Fibroblast of lung (primary cell): ENCODE measurements around the gene KIAA0586. TPM values are rescaled to one million over a fixed set of nuclear protein-coding genes. Genes with fewer than 3 reads are reported as not detected.

Experiments
- DNase-seq, 2 donors: peaks; one replicate each; pipeline versions ENCODE4 v3.0.0 to v3.0.0-alpha.2; 2010; ENCODE audit warnings: low read depth in 2 of 2
- H2AFZ ChIP-seq: 2 replicates; pipeline ENCODE4 v1.5.1; 2012; ENCODE audit warnings: low read length, control low read depth, inconsistent platforms
- H3K27ac ChIP-seq: 2 replicates; pipeline ENCODE4 v1.5.1; 2011; ENCODE audit warnings: low read length, control low read depth; ENCODE audit not compliant: insufficient read depth
- H3K27me3 ChIP-seq: 2 replicates; pipeline ENCODE4 v1.5.1; 2011; ENCODE audit warnings: mild to moderate bottlenecking, low read length; ENCODE audit not compliant: control insufficient read depth, insufficient read depth
- H3K36me3 ChIP-seq: 2 replicates; pipeline ENCODE4 v1.5.1; 2011; ENCODE audit warnings: low read length; ENCODE audit not compliant: control insufficient read depth, insufficient read depth
- H3K4me1 ChIP-seq: 2 replicates; pipeline ENCODE4 v1.5.1; 2011; ENCODE audit warnings: low read length; ENCODE audit not compliant: control insufficient read depth, insufficient read depth; ENCODE audit errors: extremely low read depth
- H3K4me2 ChIP-seq: 2 replicates; pipeline ENCODE4 v1.5.1; 2011; ENCODE audit warnings: low read length, control low read depth; ENCODE audit not compliant: insufficient read depth; ENCODE audit errors: extremely low read depth
- H3K4me3 ChIP-seq, 4 experiments: fragments of 200-600 bp in 1 of 4; sonication (generic) in 1 of 4; replicated peaks in 1 of 4; 2 replicates each; pipeline ENCODE4 v1.5.1; 2011 to 2016; ENCODE audit warnings: low read length in 4 of 4, low read depth in 3 of 4, mild to moderate bottlenecking in 3 of 4, control low read depth in 2 of 4, inconsistent platforms in 1 of 4, mixed read lengths in 1 of 4; ENCODE audit not compliant: insufficient read depth in 1 of 4; ENCODE audit errors: control extremely low read depth in 1 of 4
- H3K79me2 ChIP-seq: 2 replicates; pipeline ENCODE4 v1.5.1; 2012; ENCODE audit warnings: mild to moderate bottlenecking, low read length, inconsistent platforms; ENCODE audit not compliant: control insufficient read depth, insufficient read depth
- H3K9ac ChIP-seq: 2 replicates; pipeline ENCODE4 v1.5.1; 2011; ENCODE audit warnings: mild to moderate bottlenecking, low read length, control low read depth; ENCODE audit not compliant: insufficient read depth
- H3K9me3 ChIP-seq: 2 replicates; pipeline ENCODE4 v1.5.1; 2012; ENCODE audit warnings: low read depth, low read length; ENCODE audit not compliant: control insufficient read depth, insufficient read depth
- H4K20me1 ChIP-seq: 2 replicates; pipeline ENCODE4 v1.5.1; 2011; ENCODE audit warnings: low read length; ENCODE audit not compliant: control insufficient read depth, insufficient read depth; ENCODE audit errors: extremely low read depth
- CTCF ChIP-seq, 2 donors: IDR thresholded peaks in 1 of 2; conservative IDR thresholded peaks in 1 of 2; 1 replicate in 1 of 2; 2 replicates in 1 of 2; pipeline ENCODE4 v1.5.1; 2011 to 2012; ENCODE audit warnings: low read length in 2 of 2, control low read depth in 1 of 2, inconsistent platforms in 1 of 2, low read depth in 1 of 2, mild to moderate bottlenecking in 1 of 2
- EZH2 ChIP-seq: IDR thresholded peaks from 2 replicates; pipeline ENCODE4 v1.5.1; 2012; ENCODE audit warnings: low read length, control low read depth, mild to moderate bottlenecking; ENCODE audit errors: missing control alignments
- polyA plus RNA-seq, 2 donors: library from polyadenylated mRNA; depleted of rRNA in 1 of 2; stranded (reverse) in 1 of 2; unstranded in 1 of 2; fragments of >200 nt; gene quantifications; 2 replicates each; pipeline ENCODE4 v1.2.1, GENCODE V29; 2011 to 2012; ENCODE audit warnings: missing spikeins in 1 of 2
- total RNA-seq: library from RNA; depleted of rRNA; stranded (reverse); fragments of >200 nt; gene quantifications from 2 replicates; pipeline ENCODE4 v1.2.1, GENCODE V29; 2014

Gene KIAA0586
- total and polyA plus RNA-seq, 2 donors (not counting 1 experiment from before 2014, with no cell fraction given) = 17.8 to 18.9 TPM

- no peaks in the 10 kb centered on the region for H3K4me1 ChIP-seq
- no peak overlapping the region for H3K4me3 ChIP-seq
- H3K36me3 ChIP-seq = peaks cover 5% of the 10 kb centered on the region
- H3K79me2 ChIP-seq = no peaks in the 10 kb centered on the region
- H3K4me2 ChIP-seq = no peak overlapping the region
- no peaks in the 10 kb centered on the region for H4K20me1 ChIP-seq
- H3K9ac ChIP-seq = no peak overlapping the region
- H3K27me3 ChIP-seq = no peaks in the 10 kb centered on the region
- DNase-seq = no peak
- H3K9me3 ChIP-seq = no peaks in the 10 kb centered on the region
- H2AFZ ChIP-seq = no peak overlapping the region
- TF ChIP-seq EZH2 (no peak), CTCF (conservative IDR thresholded peaks at IDR 0.05 in 1 of 2, IDR thresholded peaks at IDR 0.05 in 1 of 2; ENCODE audit: low read depth in 1 of 2, low read length in 2 of 2) (no peak)
- H3K27ac ChIP-seq = no peak overlapping the region
Measured at GRCh38 chr14:58460772-58461171, 33.3 kb downstream of the KIAA0586 start.

GRCh38 chr14:58463147-58463546 is 35.6 kb downstream of the KIAA0586 start:
- Histone ChIP-seq H2AFZ (no peak overlapping the region), H3K79me2 (no peaks in the 10 kb centered on the region), H4K20me1 (no peaks in the 10 kb centered on the region), H3K9ac (no peak overlapping the region), H3K4me3 (no peak overlapping the region), H3K4me1 (no peaks in the 10 kb centered on the region), H3K9me3 (no peaks in the 10 kb centered on the region), H3K27ac (no peak overlapping the region), H3K27me3 (no peaks in the 10 kb centered on the region), H3K4me2 (no peak overlapping the region), H3K36me3 (peaks cover 5% of the 10 kb centered on the region)
- TF ChIP-seq CTCF (conservative IDR thresholded peaks at IDR 0.05 in 1 of 2, IDR thresholded peaks at IDR 0.05 in 1 of 2; ENCODE audit: low read depth in 1 of 2, low read length in 2 of 2) (no peak), EZH2 (no peak)
- DNase-seq = no peak

GRCh38 chr14:58464652-58465051 is 37.1 kb downstream of the KIAA0586 start:
- TF ChIP-seq CTCF (conservative IDR thresholded peaks at IDR 0.05 in 1 of 2, IDR thresholded peaks at IDR 0.05 in 1 of 2; ENCODE audit: low read depth in 1 of 2, low read length in 2 of 2) (no peak), EZH2 (no peak)
- Histone ChIP-seq H3K9ac (no peak overlapping the region), H3K4me3 (no peak overlapping the region), H3K4me2 (no peak overlapping the region), H3K27ac (no peak overlapping the region), H3K36me3 (peaks cover 9% of the 10 kb centered on the region), H3K9me3 (no peaks in the 10 kb centered on the region), H3K4me1 (no peaks in the 10 kb centered on the region), H3K79me2 (no peaks in the 10 kb centered on the region), H3K27me3 (no peaks in the 10 kb centered on the region), H4K20me1 (no peaks in the 10 kb centered on the region), H2AFZ (no peak overlapping the region)
- DNase-seq = no peak
